Measurements from ENCODE around the gene DGCR6.
"Not testable (repeated sequence)": the region's sequence is repeated elsewhere in the genome, so short reads cannot be mapped to it uniquely, and the experiment has no call there.

DGCR6 gene

GRCh38 chr22:18961201-18961600, 55.1 kb downstream of the DGCR6 start:
- DNase-seq: not testable (repeated sequence)

All from SIG-M5 (cell line).